HepG2 (cell line): ENCODE results near the gene FITM1. TPM values are rescaled to one million over a fixed set of nuclear protein-coding genes. Genes with fewer than 3 reads are reported as not detected.

Experiments
- FLYWCH1 ChIP-seq: sonication (generic); formaldehyde crosslinking; IDR thresholded peaks from 2 replicates; pipeline ENCODE4 v1.8.1; 2023; ENCODE audit warnings: mild to moderate bottlenecking, missing genetic modification reagents
- LCORL ChIP-seq, 2 experiments: fragments of 450-650 bp in 1 of 2; sonication (generic) in 1 of 2; formaldehyde crosslinking in 1 of 2; IDR thresholded peaks; 2 replicates each; pipeline versions ENCODE4 v1.5.0 to v1.6.1; 2017 to 2020; ENCODE audit warnings: antibody characterized with exemption in 1 of 2, missing genetic modification reagents in 1 of 2
- SALL1 ChIP-seq: sonication (generic); formaldehyde crosslinking; IDR thresholded peaks from 2 replicates; pipeline ENCODE4 v1.8.0; 2022; ENCODE audit warnings: mild to moderate bottlenecking, missing genetic modification reagents
- ZMYM3 ChIP-seq: sonication (generic); formaldehyde crosslinking; IDR thresholded peaks from 2 replicates; pipeline ENCODE4 v1.5.1; 2020; ENCODE audit warnings: mild to moderate bottlenecking, missing genetic modification reagents
- ZNF569 ChIP-seq: sonication (generic); formaldehyde crosslinking; IDR thresholded peaks from 2 replicates; pipeline ENCODE4 v1.5.0; 2020; ENCODE audit warnings: mild to moderate bottlenecking, missing genetic modification reagents, moderate library complexity, borderline replicate concordance
- ZSCAN25 ChIP-seq: sonication (generic); formaldehyde crosslinking; IDR thresholded peaks from 2 replicates; pipeline ENCODE4 v1.8.0; 2022; ENCODE audit warnings: mild to moderate bottlenecking, missing genetic modification reagents
- polyA plus RNA-seq, 8 experiments: library from polyadenylated mRNA; depleted of rRNA in 3 of 8; stranded (reverse) in 7 of 8; unstranded in 1 of 8; fragments of >200 nt; fragmentation: Illumina TruSeq in 4 of 8; extraction: Trizol in 4 of 8; gene quantifications; 2 replicates each; pipeline versions ENCODE4 v1.2.1 to v1.2.3, GENCODE V29; 2011 to 2016; ENCODE audit warnings: low read depth in 4 of 8, missing spikeins in 1 of 8, mixed read lengths in 1 of 8; ENCODE audit not compliant: insufficient read depth in 1 of 8
- total RNA-seq, 5 experiments: library from RNA; depleted of rRNA; stranded (reverse); fragments of >200 nt; fragmentation: Illumina TruSeq; extraction: Trizol; gene quantifications; 2 replicates each; pipeline ENCODE4 v1.2.3, GENCODE V29; 2016; ENCODE audit warnings: low read depth in 1 of 5
- TF ChIP-seq, protein P1 (sequence below): sonication (generic); formaldehyde crosslinking; conservative IDR thresholded peaks from 2 replicates; pipeline ENCODE4 v1.8.1; 2023; ENCODE audit warnings: missing genetic modification reagents
- TF ChIP-seq, protein P2 (sequence below): IDR thresholded peaks from 2 replicates; pipeline ENCODE4 v1.4.0; 2020; ENCODE audit warnings: mild to moderate bottlenecking, missing genetic modification reagents

Gene FITM1
- total and polyA plus RNA-seq, 2 of the 13 experiments (the other 11 are each of a cell fraction or from before 2014, with no cell fraction given): 2.7 to 5.8 TPM

DNA sequence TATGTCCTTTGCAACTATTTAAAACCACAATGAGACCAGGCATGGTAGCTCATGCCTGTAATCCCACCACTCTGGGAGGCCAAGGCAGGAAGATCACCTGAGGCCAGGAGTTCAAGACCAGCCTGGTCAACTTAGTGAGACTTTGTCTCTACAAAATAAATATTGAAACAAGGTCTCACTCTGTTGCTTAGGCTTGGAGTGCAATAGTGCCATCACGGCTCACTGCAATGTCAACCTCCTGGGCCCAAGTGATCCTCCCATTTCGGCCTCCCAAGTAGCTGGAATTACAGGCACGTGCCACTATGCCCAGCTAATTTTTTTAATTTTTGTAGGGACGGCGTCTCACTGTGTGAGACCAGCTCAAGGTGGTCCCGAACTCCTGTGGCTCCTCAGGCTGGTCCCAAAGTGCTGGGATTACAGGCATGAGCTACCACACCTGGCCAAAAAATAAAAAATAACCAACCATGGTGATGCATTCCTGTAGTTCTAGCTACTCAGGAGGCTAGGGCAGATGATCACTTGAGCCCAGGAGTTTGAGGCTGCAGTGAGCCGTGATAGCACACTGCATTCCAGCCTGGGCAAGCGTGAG is 955 bp upstream of the FITM1 start (continued):
- TF ChIP-seq, protein P1, sequence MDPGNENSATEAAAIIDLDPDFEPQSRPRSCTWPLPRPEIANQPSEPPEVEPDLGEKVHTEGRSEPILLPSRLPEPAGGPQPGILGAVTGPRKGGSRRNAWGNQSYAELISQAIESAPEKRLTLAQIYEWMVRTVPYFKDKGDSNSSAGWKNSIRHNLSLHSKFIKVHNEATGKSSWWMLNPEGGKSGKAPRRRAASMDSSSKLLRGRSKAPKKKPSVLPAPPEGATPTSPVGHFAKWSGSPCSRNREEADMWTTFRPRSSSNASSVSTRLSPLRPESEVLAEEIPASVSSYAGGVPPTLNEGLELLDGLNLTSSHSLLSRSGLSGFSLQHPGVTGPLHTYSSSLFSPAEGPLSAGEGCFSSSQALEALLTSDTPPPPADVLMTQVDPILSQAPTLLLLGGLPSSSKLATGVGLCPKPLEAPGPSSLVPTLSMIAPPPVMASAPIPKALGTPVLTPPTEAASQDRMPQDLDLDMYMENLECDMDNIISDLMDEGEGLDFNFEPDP (CRISPR knock-in tag): 0 out of 2 replicates have a peak, but pooled peaks have one; percentile 7
- TF ChIP-seq LCORL (IDR thresholded peaks at IDR 0.05) (no peak), LCORL (CRISPR knock-in tag; IDR thresholded peaks at IDR 0.05) (0 out of 2 replicates have a peak, but pooled peaks have one; percentile 17), ZNF569 (CRISPR knock-in tag) (no peak), FLYWCH1 (peak; percentile 80; the same call in 1 of the 2 replicates), ZSCAN25 (CRISPR knock-in tag) (0 out of 2 replicates have a peak, but pooled peaks have one; percentile 23), SALL1 (CRISPR knock-in tag) (peak; percentile 42; the same call in 1 of the 2 replicates), ZMYM3 (peak; percentile 87)
- TF ChIP-seq, protein P2, sequence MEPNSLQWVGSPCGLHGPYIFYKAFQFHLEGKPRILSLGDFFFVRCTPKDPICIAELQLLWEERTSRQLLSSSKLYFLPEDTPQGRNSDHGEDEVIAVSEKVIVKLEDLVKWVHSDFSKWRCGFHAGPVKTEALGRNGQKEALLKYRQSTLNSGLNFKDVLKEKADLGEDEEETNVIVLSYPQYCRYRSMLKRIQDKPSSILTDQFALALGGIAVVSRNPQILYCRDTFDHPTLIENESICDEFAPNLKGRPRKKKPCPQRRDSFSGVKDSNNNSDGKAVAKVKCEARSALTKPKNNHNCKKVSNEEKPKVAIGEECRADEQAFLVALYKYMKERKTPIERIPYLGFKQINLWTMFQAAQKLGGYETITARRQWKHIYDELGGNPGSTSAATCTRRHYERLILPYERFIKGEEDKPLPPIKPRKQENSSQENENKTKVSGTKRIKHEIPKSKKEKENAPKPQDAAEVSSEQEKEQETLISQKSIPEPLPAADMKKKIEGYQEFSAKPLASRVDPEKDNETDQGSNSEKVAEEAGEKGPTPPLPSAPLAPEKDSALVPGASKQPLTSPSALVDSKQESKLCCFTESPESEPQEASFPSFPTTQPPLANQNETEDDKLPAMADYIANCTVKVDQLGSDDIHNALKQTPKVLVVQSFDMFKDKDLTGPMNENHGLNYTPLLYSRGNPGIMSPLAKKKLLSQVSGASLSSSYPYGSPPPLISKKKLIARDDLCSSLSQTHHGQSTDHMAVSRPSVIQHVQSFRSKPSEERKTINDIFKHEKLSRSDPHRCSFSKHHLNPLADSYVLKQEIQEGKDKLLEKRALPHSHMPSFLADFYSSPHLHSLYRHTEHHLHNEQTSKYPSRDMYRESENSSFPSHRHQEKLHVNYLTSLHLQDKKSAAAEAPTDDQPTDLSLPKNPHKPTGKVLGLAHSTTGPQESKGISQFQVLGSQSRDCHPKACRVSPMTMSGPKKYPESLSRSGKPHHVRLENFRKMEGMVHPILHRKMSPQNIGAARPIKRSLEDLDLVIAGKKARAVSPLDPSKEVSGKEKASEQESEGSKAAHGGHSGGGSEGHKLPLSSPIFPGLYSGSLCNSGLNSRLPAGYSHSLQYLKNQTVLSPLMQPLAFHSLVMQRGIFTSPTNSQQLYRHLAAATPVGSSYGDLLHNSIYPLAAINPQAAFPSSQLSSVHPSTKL: 0 out of 2 replicates have a peak, but pooled peaks have one; percentile 22
